ENCODE data around the gene PPFIA3.

DNA sequence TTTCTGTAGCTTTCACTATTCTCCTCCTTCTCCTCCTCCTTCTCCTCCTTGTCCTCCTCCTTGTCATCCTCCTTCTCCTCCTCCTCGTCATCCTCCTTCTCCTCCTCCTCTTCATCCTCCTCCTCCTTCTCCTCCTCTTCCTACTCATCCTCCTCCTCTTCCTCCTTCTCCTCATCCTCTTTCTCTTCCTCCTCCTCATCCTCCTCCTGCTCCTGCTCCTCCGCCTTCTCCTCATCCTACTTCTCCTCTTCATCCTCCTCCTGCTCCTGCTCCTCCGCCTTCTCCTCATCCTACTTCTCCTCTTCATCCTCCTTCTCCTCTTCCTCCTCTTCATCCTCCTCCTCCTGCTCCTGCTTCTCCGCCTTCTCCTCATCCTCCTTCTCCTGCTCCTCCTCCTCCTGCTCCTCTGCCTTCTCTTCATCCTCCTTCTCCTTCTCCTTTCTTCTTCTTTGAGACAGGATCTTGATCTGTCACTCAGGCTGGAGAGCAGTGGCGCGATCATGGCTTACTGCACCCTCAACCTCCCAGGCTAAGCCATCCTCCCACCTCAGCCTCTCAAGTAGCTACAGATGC is 74.6 kb downstream of the PPFIA3 start:
- no peak for TF ChIP-seq EZH2phosphoT487 (IDR thresholded peaks at IDR 0.05; ENCODE audit: low read depth, severe bottlenecking, unreplicated experiment)
- no peak for TF ChIP-seq CTCF (IDR thresholded peaks at IDR 0.05; ENCODE audit: poor library complexity)
